Kidney (tissue), 14 donors: Measurements from ENCODE around the gene GAPVD1. TPM values are rescaled to one million over a fixed set of nuclear protein-coding genes. Genes with fewer than 3 reads are reported as not detected.

ENCODE experiments used
- DNase-seq, 5 donors: peaks; one replicate each; pipeline ENCODE4 v3.0.0-alpha.2; 2013 to 2020
- FAIRE-seq: peaks from 2 replicates; lab custom pipeline; 2012; peaks lifted over from hg19 to GRCh38; lab: Jason Lieb, UNC
- H3K27ac ChIP-seq, 2 donors: one replicate each; pipeline ENCODE4 v1.7.0; 2013; ENCODE audit warnings: low read depth in 2 of 2, low read length in 2 of 2, inconsistent platforms in 1 of 2
- H3K27me3 ChIP-seq: one replicate; pipeline ENCODE4 v1.7.1; 2013; ENCODE audit warnings: low read length, inconsistent platforms; ENCODE audit not compliant: control insufficient read depth, insufficient read depth
- H3K36me3 ChIP-seq, 3 donors: one replicate each; pipeline versions ENCODE4 v1.7.0 to v1.7.1; 2013; ENCODE audit warnings: low read length in 3 of 3, control low read depth in 1 of 3, inconsistent platforms in 1 of 3; ENCODE audit not compliant: insufficient read depth in 3 of 3, control insufficient read depth in 2 of 3
- H3K4me1 ChIP-seq, 3 donors: one replicate each; pipeline versions ENCODE4 v1.7.0 to v1.7.1; 2013; ENCODE audit warnings: low read length in 3 of 3, inconsistent platforms in 1 of 3, low read depth in 1 of 3; ENCODE audit not compliant: control insufficient read depth in 2 of 3, insufficient read depth in 2 of 3
- H3K4me3 ChIP-seq, 3 donors: one replicate each; pipeline versions ENCODE4 v1.7.0 to v1.8.1; 2013; ENCODE audit warnings: low read length in 3 of 3, control low read depth in 1 of 3, inconsistent platforms in 1 of 3
- H3K9ac ChIP-seq, 3 donors: one replicate each; pipeline versions ENCODE4 v1.7.0 to v1.7.1; 2013; ENCODE audit warnings: low read length in 3 of 3, control low read depth in 1 of 3, inconsistent platforms in 1 of 3
- H3K9me3 ChIP-seq, 3 donors: one replicate each; pipeline versions ENCODE4 v1.7.0 to v1.7.1; 2013; ENCODE audit warnings: low read length in 3 of 3, control low read depth in 1 of 3, inconsistent platforms in 1 of 3; ENCODE audit not compliant: control insufficient read depth in 2 of 3, insufficient read depth in 1 of 3
- intact Hi-C: fragments of 100-400 bp; cut with DNase I; formaldehyde crosslinking; loops from one replicate; pipeline ENCODE4 v1.11.1; 2022
- polyA plus RNA-seq: library from polyadenylated mRNA; stranded (reverse); fragments of 350-450 nt; fragmentation: Illumina TruSeq; extraction: RNeasy Lipid Tissue Mini Kit (QIAGEN cat#74804); gene quantifications from one replicate; pipeline ENCODE4 v1.2.3, GENCODE V29; 2014; ENCODE audit warnings: low read depth, low replicate concordance; ENCODE audit not compliant: insufficient read depth
- total RNA-seq: library from RNA; stranded (reverse); fragmentation: NEBNext Ultra II Directional; extraction: Animal tissue kit (Norgen Biotek cat#: 25700); gene quantifications from one replicate; pipeline ENCODE4 v1.2.1, GENCODE V29; 2021
- TF ChIP-seq, protein P1 (sequence below): IDR thresholded peaks from 3 replicates; pipeline ENCODE4 v1.5.1; 2012; ENCODE audit warnings: mild to moderate bottlenecking, moderate library complexity, borderline replicate concordance; ENCODE audit not compliant: insufficient read depth; ENCODE audit errors: extremely low read depth
- donor health status: control.
- donor health status: control.
- donor health status: control.
- donor health status: control.
- donor health status: control.
- donor health status: DM: yes; HTN: yes; CAD: no.
- donor health status: Normal renal cell carcinoma (clear cell type).

The GAPVD1 gene
- total and polyA plus RNA-seq, 2 donors from 2014 or later = 6.9 to 44.8 TPM

GRCh38 chr9:125410522-125410894 lies 148.9 kb downstream of the GAPVD1 start:
- H3K27me3 ChIP-seq = no peaks in the 10 kb centered on the region
- TF ChIP-seq, protein P1, sequence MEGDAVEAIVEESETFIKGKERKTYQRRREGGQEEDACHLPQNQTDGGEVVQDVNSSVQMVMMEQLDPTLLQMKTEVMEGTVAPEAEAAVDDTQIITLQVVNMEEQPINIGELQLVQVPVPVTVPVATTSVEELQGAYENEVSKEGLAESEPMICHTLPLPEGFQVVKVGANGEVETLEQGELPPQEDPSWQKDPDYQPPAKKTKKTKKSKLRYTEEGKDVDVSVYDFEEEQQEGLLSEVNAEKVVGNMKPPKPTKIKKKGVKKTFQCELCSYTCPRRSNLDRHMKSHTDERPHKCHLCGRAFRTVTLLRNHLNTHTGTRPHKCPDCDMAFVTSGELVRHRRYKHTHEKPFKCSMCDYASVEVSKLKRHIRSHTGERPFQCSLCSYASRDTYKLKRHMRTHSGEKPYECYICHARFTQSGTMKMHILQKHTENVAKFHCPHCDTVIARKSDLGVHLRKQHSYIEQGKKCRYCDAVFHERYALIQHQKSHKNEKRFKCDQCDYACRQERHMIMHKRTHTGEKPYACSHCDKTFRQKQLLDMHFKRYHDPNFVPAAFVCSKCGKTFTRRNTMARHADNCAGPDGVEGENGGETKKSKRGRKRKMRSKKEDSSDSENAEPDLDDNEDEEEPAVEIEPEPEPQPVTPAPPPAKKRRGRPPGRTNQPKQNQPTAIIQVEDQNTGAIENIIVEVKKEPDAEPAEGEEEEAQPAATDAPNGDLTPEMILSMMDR = no peak
- intact Hi-C loops = no loop called here
- no peak overlapping the region for H3K4me3 ChIP-seq
- H3K9ac ChIP-seq = no peak overlapping the region
- peaks cover 0 to 6% (median 0%) of the 10 kb centered on the region in 3 donors for H3K4me1 ChIP-seq
- DNase-seq = no peak
- no peaks in the 10 kb centered on the region for H3K36me3 ChIP-seq
- H3K9me3 ChIP-seq = peaks cover 0 to 1% (median 0%) of the 10 kb centered on the region in 3 donors
- H3K27ac ChIP-seq = no peak overlapping the region
- FAIRE-seq = no peak

DNA sequence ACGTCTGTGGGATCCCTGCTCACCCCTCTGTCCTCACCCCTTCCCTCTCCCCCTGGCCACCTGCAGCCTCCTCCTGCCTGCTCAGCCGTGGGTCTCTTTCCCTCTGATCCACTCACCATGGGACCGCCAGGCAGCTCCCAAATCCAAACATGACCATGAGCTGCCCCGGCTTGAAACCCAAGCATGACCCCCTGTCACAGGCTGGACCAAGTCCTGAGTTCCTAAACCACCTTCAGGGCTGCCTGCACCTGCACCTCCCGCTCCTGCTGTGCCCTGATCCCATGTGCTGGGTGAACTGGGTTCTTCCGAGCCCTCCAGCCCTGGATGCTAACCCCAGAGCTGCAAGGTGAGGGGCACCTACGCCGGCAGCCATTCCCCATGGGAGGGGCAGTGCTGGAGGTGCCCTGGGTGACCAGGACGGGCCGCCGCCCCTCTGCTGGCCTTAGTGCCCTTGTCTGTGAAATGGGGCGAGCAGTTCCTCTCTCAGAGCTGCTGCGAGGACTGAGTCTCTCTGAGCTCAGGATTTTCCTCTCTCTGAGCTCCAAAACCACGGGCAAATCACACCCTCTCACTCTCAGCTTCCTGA lies 149.6 kb downstream of the GAPVD1 start:
- H3K27me3 ChIP-seq = no peaks in the 10 kb centered on the region
- FAIRE-seq (no peak), DNase-seq (peak in 1 of 5 donors; percentile 33)
- H3K4me3 ChIP-seq = no peak overlapping the region
- TF ChIP-seq, protein P1 = no peak
- peaks cover 0 to 6% (median 0%) of the 10 kb centered on the region in 3 donors for H3K4me1 ChIP-seq
- H3K36me3 ChIP-seq = no peaks in the 10 kb centered on the region
- no peak overlapping the region for H3K9ac ChIP-seq
- intact Hi-C loops = no loop called here
- peaks cover 0 to 1% (median 0%) of the 10 kb centered on the region in 3 donors for H3K9me3 ChIP-seq
- no peak overlapping the region for H3K27ac ChIP-seq

DNA sequence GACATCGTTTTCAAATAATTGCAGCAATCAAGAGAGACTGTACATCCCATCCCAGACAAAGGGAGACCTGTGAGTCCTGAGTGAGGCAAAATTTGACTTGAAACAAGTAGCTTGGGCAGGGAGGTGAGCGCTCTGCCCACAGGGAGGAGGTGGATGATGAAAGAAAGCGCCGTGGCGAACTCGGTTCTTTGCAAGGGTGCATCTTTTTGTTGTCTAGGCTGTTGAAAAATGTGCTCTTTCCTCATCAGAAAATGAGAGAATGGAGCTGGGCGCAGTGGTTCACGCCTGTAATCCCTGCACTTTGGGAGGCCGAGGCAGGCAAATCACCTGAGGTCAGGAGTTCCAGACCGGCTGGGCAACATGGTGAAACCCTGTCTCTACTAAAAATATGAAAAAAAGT lies 150.5 kb downstream of the GAPVD1 start:
- Histone ChIP-seq H3K27ac (no peak overlapping the region), H3K4me1 (peaks cover 0 to 6% (median 0%) of the 10 kb centered on the region in 3 donors), H3K27me3 (no peaks in the 10 kb centered on the region), H3K9me3 (peaks cover 0 to 1% (median 0%) of the 10 kb centered on the region in 3 donors), H3K36me3 (no peaks in the 10 kb centered on the region), H3K4me3 (no peak overlapping the region), H3K9ac (no peak overlapping the region)
- TF ChIP-seq, protein P1 = no peak
- FAIRE-seq (no peak), DNase-seq (no peak)
- intact Hi-C loops = no loop called here

DNA sequence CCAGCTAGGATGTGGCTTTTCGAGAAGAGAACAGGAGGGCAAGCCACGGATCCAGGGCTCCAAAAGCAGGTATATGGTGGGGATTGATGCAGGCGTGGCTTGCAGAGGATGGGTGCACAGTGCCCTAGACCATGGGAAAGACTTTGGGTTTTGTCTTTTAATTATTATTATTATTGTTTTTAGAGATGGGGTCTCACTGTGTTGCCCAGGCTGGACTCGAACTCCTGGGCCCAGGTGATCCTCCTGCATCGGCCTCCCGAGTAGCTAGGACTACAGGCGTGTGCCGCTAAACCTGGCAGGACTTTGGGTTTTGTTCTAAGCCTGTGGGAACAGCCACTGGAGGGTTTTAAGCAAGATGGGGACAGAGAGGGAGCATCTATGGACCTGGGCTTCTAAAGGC lies 152.0 kb downstream of the GAPVD1 start:
- H3K4me3 ChIP-seq = no peak overlapping the region
- H3K9me3 ChIP-seq = peaks cover 0 to 1% (median 0%) of the 10 kb centered on the region in 3 donors
- no peak for FAIRE-seq
- intact Hi-C loops = no loop called here
- TF ChIP-seq, protein P1 = no peak
- no peaks in the 10 kb centered on the region for H3K36me3 ChIP-seq
- DNase-seq = no peak
- no peak overlapping the region for H3K27ac ChIP-seq
- H3K4me1 ChIP-seq = peaks cover 0 to under 1% (median 0%) of the 10 kb centered on the region in 3 donors
- no peak overlapping the region for H3K9ac ChIP-seq
- H3K27me3 ChIP-seq = no peaks in the 10 kb centered on the region
